HL-60/S4 treated with retinoic acid at 250 ng/mL for 4 days and 3 days (cell line): ENCODE data around the gene LANCL3.

ENCODE experiments used
- in situ Hi-C: fragments of 300-500 bp; cut with MboI; formaldehyde crosslinking; loops from 2 replicates; pipeline ENCODE4 v1.7.0; 2022; ENCODE audit warnings: low sequenced_read_pairs

LANCL3 gene

GRCh38 chrX:37678574-37678973 lies 107.1 kb downstream of the LANCL3 start:
- in situ Hi-C loops = no loop called here

GRCh38 chrX:37679230-37679629 lies 107.8 kb downstream of the LANCL3 start:
- in situ Hi-C loops = no loop called here

GRCh38 chrX:37679888-37680287 lies 108.4 kb downstream of the LANCL3 start:
- in situ Hi-C loops = no loop called here

GRCh38 chrX:37684426-37684825 lies 113.0 kb downstream of the LANCL3 start:
- in situ Hi-C loops = no loop called here

GRCh38 chrX:37684973-37685372 lies 113.5 kb downstream of the LANCL3 start:
- in situ Hi-C loops = no loop called here

GRCh38 chrX:37685381-37686359 lies 114.2 kb downstream of the LANCL3 start, which contains the start of gene XK:
XK (plus strand) TSS chrX:37685791; CDS start chrX:37685962, 171 bp downstream.
- in situ Hi-C loops = no loop called here

GRCh38 chrX:37686369-37686995 lies 115.0 kb downstream of the LANCL3 start:
- in situ Hi-C loops = no loop called here

GRCh38 chrX:37686996-37687395 lies 115.5 kb downstream of the LANCL3 start:
- in situ Hi-C loops = no loop called here

- in situ Hi-C loops = no loop called here
Measured at GRCh38 chrX:37690119-37690518, 118.7 kb downstream of the LANCL3 start.

GRCh38 chrX:37692918-37693317 lies 121.5 kb downstream of the LANCL3 start:
- in situ Hi-C loops = no loop called here

- in situ Hi-C loops = no loop called here
Measured at GRCh38 chrX:37697169-37697760, 125.8 kb downstream of the LANCL3 start.

- in situ Hi-C loops = no loop called here
Measured at GRCh38 chrX:37701588-37701987, 130.1 kb downstream of the LANCL3 start.

- in situ Hi-C loops = no loop called here
Measured at GRCh38 chrX:37711991-37712390, 140.5 kb downstream of the LANCL3 start.

- in situ Hi-C loops = no loop called here
Measured at GRCh38 chrX:37712458-37712857, 141.0 kb downstream of the LANCL3 start.

GRCh38 chrX:37714479-37714878 lies 143.0 kb downstream of the LANCL3 start:
- in situ Hi-C loops = no loop called here

- in situ Hi-C loops = no loop called here
Measured at GRCh38 chrX:37716602-37717001, 145.1 kb downstream of the LANCL3 start.

GRCh38 chrX:37717708-37718107 lies 146.2 kb downstream of the LANCL3 start:
- in situ Hi-C loops = no loop called here

- in situ Hi-C loops = no loop called here
Measured at GRCh38 chrX:37722595-37722994, 151.1 kb downstream of the LANCL3 start.

GRCh38 chrX:37726346-37726745 lies 154.9 kb downstream of the LANCL3 start:
- in situ Hi-C loops = loop anchor here (25.0 kb wide), 1 partner anchor 214 kb away; no protein-coding TSS in a partner anchor
